Liver (tissue), 9 donors: ENCODE data around the gene MRC1. TPM values are rescaled to one million over a fixed set of nuclear protein-coding genes. Genes with fewer than 3 reads are reported as not detected.

ENCODE experiments used
- DNase-seq: peaks from one replicate; pipeline ENCODE4 v3.0.0-alpha.2; 2017; ENCODE audit warnings: low spot score
- H3K27ac ChIP-seq, 2 donors: one replicate each; pipeline ENCODE4 v1.7.0; 2013; ENCODE audit warnings: inconsistent platforms in 2 of 2, low read length in 2 of 2, control low read depth in 1 of 2, low read depth in 1 of 2, mild to moderate bottlenecking in 1 of 2
- H3K27me3 ChIP-seq, 4 donors: one replicate each; pipeline versions ENCODE4 v1.6.1 to v1.7.0; 2013; ENCODE audit warnings: low read length in 3 of 4, inconsistent platforms in 1 of 4, mild to moderate bottlenecking in 1 of 4, moderate library complexity in 1 of 4; ENCODE audit not compliant: control insufficient read depth in 4 of 4, insufficient read depth in 4 of 4
- H3K36me3 ChIP-seq, 4 donors: one replicate each; pipeline versions ENCODE4 v1.6.1 to v1.7.0; 2013; ENCODE audit warnings: low read length in 3 of 4, mild to moderate bottlenecking in 3 of 4, low read depth in 1 of 4, moderate library complexity in 1 of 4; ENCODE audit not compliant: control insufficient read depth in 4 of 4, insufficient read depth in 3 of 4
- H3K4me1 ChIP-seq, 4 donors: one replicate each; pipeline versions ENCODE4 v1.6.1 to v1.7.0; 2013; ENCODE audit warnings: low read length in 3 of 4, mild to moderate bottlenecking in 3 of 4, moderate library complexity in 1 of 4; ENCODE audit not compliant: control insufficient read depth in 4 of 4, insufficient read depth in 4 of 4
- H3K4me3 ChIP-seq, 3 donors: one replicate each; pipeline versions ENCODE4 v1.6.1 to v1.7.0; 2013; ENCODE audit warnings: low read length in 3 of 3, control low read depth in 1 of 3, low read depth in 1 of 3, mild to moderate bottlenecking in 1 of 3
- H3K9ac ChIP-seq, 2 donors: one replicate each; pipeline ENCODE4 v1.7.0; 2013; ENCODE audit warnings: low read length in 2 of 2, mild to moderate bottlenecking in 2 of 2, moderate library complexity in 2 of 2, control low read depth in 1 of 2, low read depth in 1 of 2
- H3K9me3 ChIP-seq, 4 donors: one replicate each; pipeline versions ENCODE4 v1.6.1 to v1.7.0; 2013; ENCODE audit warnings: low read length in 3 of 4; ENCODE audit not compliant: control insufficient read depth in 4 of 4
- EGR1 ChIP-seq, 2 donors: IDR thresholded peaks; 2 replicates each; pipeline ENCODE4 v1.6.1; 2016 to 2018; ENCODE audit warnings: antibody characterized with exemption in 2 of 2, low read depth in 2 of 2
- FOXA1 ChIP-seq: IDR thresholded peaks from 2 replicates; pipeline ENCODE4 v1.6.1; 2016; ENCODE audit warnings: antibody characterized with exemption
- FOXA2 ChIP-seq: IDR thresholded peaks from 2 replicates; pipeline ENCODE4 v1.6.1; 2016; ENCODE audit warnings: antibody characterized with exemption
- GABPA ChIP-seq, 2 donors: IDR thresholded peaks in 1 of 2; conservative IDR thresholded peaks in 1 of 2; 2 replicates each; pipeline ENCODE4 v1.6.1; 2016; ENCODE audit warnings: antibody characterized with exemption in 2 of 2, mild to moderate bottlenecking in 1 of 2, moderate library complexity in 1 of 2
- HNF4A ChIP-seq, 2 donors: conservative IDR thresholded peaks; 2 replicates each; pipeline ENCODE4 v1.6.1; 2016; ENCODE audit warnings: antibody characterized with exemption in 2 of 2, mild to moderate bottlenecking in 2 of 2
- HNF4G ChIP-seq: IDR thresholded peaks from 2 replicates; pipeline ENCODE4 v1.6.1; 2016; ENCODE audit warnings: antibody characterized with exemption
- JUND ChIP-seq, 2 donors: IDR thresholded peaks; 2 replicates each; pipeline ENCODE4 v1.6.1; 2016; ENCODE audit warnings: antibody characterized with exemption in 2 of 2
- MAX ChIP-seq: IDR thresholded peaks from 2 replicates; pipeline ENCODE4 v1.6.1; 2016; ENCODE audit warnings: antibody characterized with exemption
- NR2F2 ChIP-seq: IDR thresholded peaks from 2 replicates; pipeline ENCODE4 v1.6.1; 2016; ENCODE audit warnings: antibody characterized with exemption
- RAD21 ChIP-seq, 2 donors: IDR thresholded peaks; 2 replicates each; pipeline ENCODE4 v1.6.1; 2016; ENCODE audit warnings: antibody characterized with exemption in 2 of 2, mild to moderate bottlenecking in 2 of 2
- RXRA ChIP-seq, 2 donors: IDR thresholded peaks; 2 replicates each; pipeline ENCODE4 v1.6.1; 2017 to 2018; ENCODE audit warnings: antibody characterized with exemption in 2 of 2, mild to moderate bottlenecking in 1 of 2
- SP1 ChIP-seq: IDR thresholded peaks from 2 replicates; pipeline ENCODE4 v1.6.1; 2018; ENCODE audit warnings: antibody characterized with exemption, mild to moderate bottlenecking
- TAF1 ChIP-seq: conservative IDR thresholded peaks from 2 replicates; pipeline ENCODE4 v1.6.1; 2016; ENCODE audit warnings: antibody characterized with exemption, mild to moderate bottlenecking
- WGBS: extraction: QIAGEN DNeasy Blood & Tissue Kit; methylation state at CpG from one replicate; pipeline ENCODE4 v1.1.7; 2013; 5-methylcytosine and 5-hydroxymethylcytosine counted together
- polyA plus RNA-seq, 2 donors: library from polyadenylated mRNA; stranded (reverse) in 1 of 2; unstranded in 1 of 2; fragments of 200-250 nt in 1 of 2; fragments of >200 nt in 1 of 2; fragmentation: Nextera tagmentation in 1 of 2; extraction: Ambion mirVana in 1 of 2; gene quantifications; one replicate each; pipeline versions ENCODE4 v1.2.1 to v1.2.3, GENCODE V29; 2013 to 2015
- total RNA-seq, 2 donors: library from RNA; depleted of rRNA; stranded (reverse); fragments of >200 nt; gene quantifications; one replicate each; pipeline ENCODE4 v1.2.3, GENCODE V29; 2014
- TF ChIP-seq, protein P1 (sequence below): IDR thresholded peaks from 2 replicates; pipeline ENCODE4 v1.6.1; 2016; ENCODE audit warnings: antibody characterized with exemption
- TF ChIP-seq, protein P2 (sequence below): IDR thresholded peaks from 2 replicates; pipeline ENCODE4 v1.6.1; 2016; ENCODE audit warnings: antibody characterized with exemption
- TF ChIP-seq, protein P3 (sequence below): IDR thresholded peaks from 2 replicates; pipeline ENCODE4 v1.6.1; 2016; ENCODE audit warnings: antibody characterized with exemption, mild to moderate bottlenecking
- TF ChIP-seq, protein P4 (sequence below): fragments of 150-350 bp; IDR thresholded peaks from 2 replicates; pipeline ENCODE4 v1.5.1; 2017; ENCODE audit warnings: improper control_type of control experiment, low read depth, low read length; ENCODE audit not compliant: missing input control
- donor health status: healthy.
- donor health status: healthy.
- donor health status: healthy.
- donor health status: healthy.
- donor health status: healthy.

Gene MRC1
- total and polyA plus RNA-seq, 4 donors, result 9.2 to 47.0 (median 34.1) TPM

DNA sequence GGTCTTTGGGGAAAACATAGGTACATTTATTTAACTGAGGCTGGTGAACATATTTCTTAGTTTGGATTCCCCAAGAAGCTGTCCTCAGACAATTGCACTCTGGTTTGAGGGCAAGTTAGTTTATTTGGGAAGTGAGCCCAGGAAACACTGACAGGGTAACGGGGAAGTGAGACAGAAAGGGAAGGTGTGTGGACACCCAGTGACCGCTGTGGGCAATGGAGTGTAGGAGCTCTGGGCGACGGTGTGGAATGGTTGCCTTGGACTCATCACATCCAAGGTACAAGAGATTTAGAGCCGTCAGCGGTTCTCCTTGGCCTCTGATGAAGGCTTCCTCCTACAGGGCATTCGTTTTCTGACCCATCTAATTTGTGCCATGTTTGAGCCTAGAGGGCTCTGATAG is 7.1 kb downstream of the MRC1 start (continued):
- TF ChIP-seq SP1 (no peak), EGR1 (IDR thresholded peaks at IDR 0.05; ENCODE audit: low read depth in 2 of 2) (no peak), GABPA (IDR thresholded peaks at IDR 0.05 in 1 of 2, conservative IDR thresholded peaks at IDR 0.05 in 1 of 2) (no peak), RAD21 (IDR thresholded peaks at IDR 0.05) (no peak), RXRA (IDR thresholded peaks at IDR 0.05) (no peak), FOXA1 (no peak), HNF4G (no peak), JUND (IDR thresholded peaks at IDR 0.05) (no peak)
- TF ChIP-seq, protein P1, sequence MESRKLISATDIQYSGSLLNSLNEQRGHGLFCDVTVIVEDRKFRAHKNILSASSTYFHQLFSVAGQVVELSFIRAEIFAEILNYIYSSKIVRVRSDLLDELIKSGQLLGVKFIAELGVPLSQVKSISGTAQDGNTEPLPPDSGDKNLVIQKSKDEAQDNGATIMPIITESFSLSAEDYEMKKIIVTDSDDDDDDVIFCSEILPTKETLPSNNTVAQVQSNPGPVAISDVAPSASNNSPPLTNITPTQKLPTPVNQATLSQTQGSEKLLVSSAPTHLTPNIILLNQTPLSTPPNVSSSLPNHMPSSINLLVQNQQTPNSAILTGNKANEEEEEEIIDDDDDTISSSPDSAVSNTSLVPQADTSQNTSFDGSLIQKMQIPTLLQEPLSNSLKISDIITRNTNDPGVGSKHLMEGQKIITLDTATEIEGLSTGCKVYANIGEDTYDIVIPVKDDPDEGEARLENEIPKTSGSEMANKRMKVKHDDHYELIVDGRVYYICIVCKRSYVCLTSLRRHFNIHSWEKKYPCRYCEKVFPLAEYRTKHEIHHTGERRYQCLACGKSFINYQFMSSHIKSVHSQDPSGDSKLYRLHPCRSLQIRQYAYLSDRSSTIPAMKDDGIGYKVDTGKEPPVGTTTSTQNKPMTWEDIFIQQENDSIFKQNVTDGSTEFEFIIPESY, result no peak

DNA sequence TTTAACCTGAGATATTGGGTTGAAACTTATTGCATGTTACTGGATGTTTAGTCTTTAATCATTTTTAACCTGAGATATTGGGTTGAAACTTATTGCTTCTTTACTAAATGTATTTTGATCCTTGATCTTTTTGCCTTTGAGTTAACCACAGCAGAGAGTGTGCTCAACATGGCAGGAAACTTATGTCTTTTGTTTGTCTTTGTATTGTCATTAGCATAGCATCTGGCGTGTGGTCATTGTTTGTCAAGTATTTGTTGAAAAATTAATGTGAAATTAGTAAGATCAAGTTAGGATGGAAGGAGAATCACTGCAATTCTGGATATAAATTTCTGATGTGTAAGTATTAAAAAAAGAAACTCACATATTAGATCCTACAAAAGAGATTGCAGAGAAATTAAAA is 8.2 kb downstream of the MRC1 start:
- no peaks in the 10 kb centered on the region for H3K36me3 ChIP-seq
- H3K9ac ChIP-seq, result no peak overlapping the region
- DNase-seq, result no peak
- no peak for TF ChIP-seq JUND (IDR thresholded peaks at IDR 0.05)
- TF ChIP-seq FOXA2, result no peak
- no peak for TF ChIP-seq FOXA1
- TF ChIP-seq MAX, result no peak
- TF ChIP-seq TAF1, result no peak
- TF ChIP-seq NR2F2, result no peak
- TF ChIP-seq RXRA (IDR thresholded peaks at IDR 0.05), result no peak
- H3K4me1 ChIP-seq, result no peaks in the 10 kb centered on the region
- H3K27me3 ChIP-seq, result peaks cover 0 to 2% (median 0%) of the 10 kb centered on the region in 4 donors
- H3K9me3 ChIP-seq, result no peaks in the 10 kb centered on the region
- WGBS, result 65% methylated on average over 1 of the region's 1 CpG
- no peak overlapping the region for H3K27ac ChIP-seq
- no peak overlapping the region for H3K4me3 ChIP-seq

DNA sequence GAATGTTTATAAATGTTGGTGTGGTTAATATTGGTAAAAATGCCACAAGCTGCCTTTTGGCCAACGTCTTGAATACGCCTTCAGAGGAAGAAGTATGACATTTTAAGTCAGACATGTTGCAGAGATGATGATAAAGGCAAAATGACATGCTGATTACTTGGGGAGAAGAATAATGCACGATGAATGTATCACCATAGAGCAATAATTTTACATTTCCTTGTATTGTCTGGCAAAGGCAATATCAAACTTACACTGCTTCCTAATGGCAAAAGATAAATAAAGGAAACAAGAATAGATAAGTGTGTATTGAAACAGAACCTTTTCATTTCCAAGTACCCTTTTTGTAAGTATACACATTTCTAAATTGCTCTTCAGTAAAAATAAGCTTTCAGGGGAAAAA is 8.6 kb downstream of the MRC1 start:
- no peaks in the 10 kb centered on the region for H3K9me3 ChIP-seq
- H3K4me3 ChIP-seq, result no peak overlapping the region
- TF ChIP-seq JUND (IDR thresholded peaks at IDR 0.05) (no peak), RXRA (IDR thresholded peaks at IDR 0.05) (no peak), FOXA1 (no peak), GABPA (IDR thresholded peaks at IDR 0.05 in 1 of 2, conservative IDR thresholded peaks at IDR 0.05 in 1 of 2) (no peak), NR2F2 (no peak), HNF4G (no peak), TAF1 (no peak), RAD21 (IDR thresholded peaks at IDR 0.05) (no peak)
- TF ChIP-seq, protein P2, sequence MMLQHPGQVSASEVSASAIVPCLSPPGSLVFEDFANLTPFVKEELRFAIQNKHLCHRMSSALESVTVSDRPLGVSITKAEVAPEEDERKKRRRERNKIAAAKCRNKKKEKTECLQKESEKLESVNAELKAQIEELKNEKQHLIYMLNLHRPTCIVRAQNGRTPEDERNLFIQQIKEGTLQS, result no peak
- no peaks in the 10 kb centered on the region for H3K36me3 ChIP-seq
- WGBS, result 68% methylated on average over 3 of the region's 3 CpGs
- no peak overlapping the region for H3K27ac ChIP-seq
- no peak for DNase-seq
- peaks cover 0 to 2% (median 0%) of the 10 kb centered on the region in 4 donors for H3K27me3 ChIP-seq
- no peak overlapping the region for H3K9ac ChIP-seq
- no peaks in the 10 kb centered on the region for H3K4me1 ChIP-seq

DNA sequence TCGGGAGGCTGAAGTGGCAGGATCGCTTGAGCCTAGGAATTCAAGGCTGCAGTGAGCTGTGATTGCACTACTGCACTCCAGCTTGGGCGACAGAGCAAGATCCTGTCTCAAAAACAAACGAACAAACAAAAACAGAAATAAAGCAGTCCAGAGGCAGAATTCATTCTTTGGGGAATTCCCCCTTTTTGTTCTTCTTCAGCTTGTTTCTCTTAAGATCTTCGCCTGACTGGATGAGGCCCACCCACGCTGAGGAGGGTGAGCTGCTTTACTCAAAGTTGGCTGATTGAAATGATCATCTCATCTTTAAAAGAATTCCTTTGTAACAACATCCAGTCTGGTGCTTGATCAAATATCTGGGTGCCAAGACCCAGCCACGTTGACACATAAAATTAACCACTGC is 10.7 kb downstream of the MRC1 start:
- no peaks in the 10 kb centered on the region for H3K36me3 ChIP-seq
- WGBS, result 66% methylated on average over 7 of the region's 7 CpGs
- no peaks in the 10 kb centered on the region for H3K27me3 ChIP-seq
- no peaks in the 10 kb centered on the region for H3K4me1 ChIP-seq
- no peak overlapping the region for H3K27ac ChIP-seq
- no peak overlapping the region for H3K9ac ChIP-seq
- H3K9me3 ChIP-seq, result no peaks in the 10 kb centered on the region
- TF ChIP-seq FOXA1 (no peak), HNF4A (conservative IDR thresholded peaks at IDR 0.05) (no peak), NR2F2 (no peak), SP1 (no peak), GABPA (IDR thresholded peaks at IDR 0.05 in 1 of 2, conservative IDR thresholded peaks at IDR 0.05 in 1 of 2) (no peak), HNF4G (no peak)
- TF ChIP-seq, protein P2, result no peak
- TF ChIP-seq, protein P3, sequence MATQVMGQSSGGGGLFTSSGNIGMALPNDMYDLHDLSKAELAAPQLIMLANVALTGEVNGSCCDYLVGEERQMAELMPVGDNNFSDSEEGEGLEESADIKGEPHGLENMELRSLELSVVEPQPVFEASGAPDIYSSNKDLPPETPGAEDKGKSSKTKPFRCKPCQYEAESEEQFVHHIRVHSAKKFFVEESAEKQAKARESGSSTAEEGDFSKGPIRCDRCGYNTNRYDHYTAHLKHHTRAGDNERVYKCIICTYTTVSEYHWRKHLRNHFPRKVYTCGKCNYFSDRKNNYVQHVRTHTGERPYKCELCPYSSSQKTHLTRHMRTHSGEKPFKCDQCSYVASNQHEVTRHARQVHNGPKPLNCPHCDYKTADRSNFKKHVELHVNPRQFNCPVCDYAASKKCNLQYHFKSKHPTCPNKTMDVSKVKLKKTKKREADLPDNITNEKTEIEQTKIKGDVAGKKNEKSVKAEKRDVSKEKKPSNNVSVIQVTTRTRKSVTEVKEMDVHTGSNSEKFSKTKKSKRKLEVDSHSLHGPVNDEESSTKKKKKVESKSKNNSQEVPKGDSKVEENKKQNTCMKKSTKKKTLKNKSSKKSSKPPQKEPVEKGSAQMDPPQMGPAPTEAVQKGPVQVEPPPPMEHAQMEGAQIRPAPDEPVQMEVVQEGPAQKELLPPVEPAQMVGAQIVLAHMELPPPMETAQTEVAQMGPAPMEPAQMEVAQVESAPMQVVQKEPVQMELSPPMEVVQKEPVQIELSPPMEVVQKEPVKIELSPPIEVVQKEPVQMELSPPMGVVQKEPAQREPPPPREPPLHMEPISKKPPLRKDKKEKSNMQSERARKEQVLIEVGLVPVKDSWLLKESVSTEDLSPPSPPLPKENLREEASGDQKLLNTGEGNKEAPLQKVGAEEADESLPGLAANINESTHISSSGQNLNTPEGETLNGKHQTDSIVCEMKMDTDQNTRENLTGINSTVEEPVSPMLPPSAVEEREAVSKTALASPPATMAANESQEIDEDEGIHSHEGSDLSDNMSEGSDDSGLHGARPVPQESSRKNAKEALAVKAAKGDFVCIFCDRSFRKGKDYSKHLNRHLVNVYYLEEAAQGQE, result no peak
- TF ChIP-seq, protein P4, sequence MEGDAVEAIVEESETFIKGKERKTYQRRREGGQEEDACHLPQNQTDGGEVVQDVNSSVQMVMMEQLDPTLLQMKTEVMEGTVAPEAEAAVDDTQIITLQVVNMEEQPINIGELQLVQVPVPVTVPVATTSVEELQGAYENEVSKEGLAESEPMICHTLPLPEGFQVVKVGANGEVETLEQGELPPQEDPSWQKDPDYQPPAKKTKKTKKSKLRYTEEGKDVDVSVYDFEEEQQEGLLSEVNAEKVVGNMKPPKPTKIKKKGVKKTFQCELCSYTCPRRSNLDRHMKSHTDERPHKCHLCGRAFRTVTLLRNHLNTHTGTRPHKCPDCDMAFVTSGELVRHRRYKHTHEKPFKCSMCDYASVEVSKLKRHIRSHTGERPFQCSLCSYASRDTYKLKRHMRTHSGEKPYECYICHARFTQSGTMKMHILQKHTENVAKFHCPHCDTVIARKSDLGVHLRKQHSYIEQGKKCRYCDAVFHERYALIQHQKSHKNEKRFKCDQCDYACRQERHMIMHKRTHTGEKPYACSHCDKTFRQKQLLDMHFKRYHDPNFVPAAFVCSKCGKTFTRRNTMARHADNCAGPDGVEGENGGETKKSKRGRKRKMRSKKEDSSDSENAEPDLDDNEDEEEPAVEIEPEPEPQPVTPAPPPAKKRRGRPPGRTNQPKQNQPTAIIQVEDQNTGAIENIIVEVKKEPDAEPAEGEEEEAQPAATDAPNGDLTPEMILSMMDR, result no peak
- H3K4me3 ChIP-seq, result no peak overlapping the region
- no peak for DNase-seq
